GM13976 (cell line): Measurements from ENCODE around the gene CWC27.
A peak's percentile ranks its signal among the peaks of the same experiment; 100 is the strongest.

ENCODE experiments used
- DNase-seq: peaks from one replicate; pipeline ENCODE4 v3.0.0; 2012; ENCODE audit warnings: low spot score
- CTCF ChIP-seq: IDR thresholded peaks from 2 replicates; pipeline ENCODE4 v1.5.1; 2012; ENCODE audit warnings: borderline replicate concordance, mild to moderate bottlenecking; ENCODE audit not compliant: insufficient read depth; ENCODE audit errors: extremely low read depth, missing control alignments, control extremely low read depth
- in situ Hi-C: fragments of 300-500 bp; cut with MboI; formaldehyde crosslinking; loops from one replicate; pipeline ENCODE4 v1.12.0; 2022; ENCODE audit warnings: low sequenced_read_pairs, mixed read lengths, inconsistent platforms; ENCODE audit not compliant: unreplicated experiment

The CWC27 gene

DNA sequence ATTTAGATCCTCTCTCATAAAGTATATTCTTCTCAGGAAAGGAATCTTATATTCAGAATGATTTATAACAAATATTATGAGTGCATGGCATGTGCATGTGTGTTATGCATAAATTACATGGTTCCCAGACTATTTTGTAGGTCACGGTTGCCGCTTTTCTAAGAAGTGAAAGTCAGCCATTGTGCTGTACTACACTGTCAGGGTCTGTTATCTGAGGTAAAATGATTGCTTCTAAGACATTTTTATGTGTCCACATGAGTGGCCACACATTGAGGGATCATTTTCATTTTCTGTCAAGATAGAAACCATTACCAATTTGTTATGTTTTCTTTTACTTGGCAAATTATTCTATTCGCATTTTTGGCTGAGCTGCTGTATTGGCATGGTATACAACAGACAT, 210.8 kb downstream of the CWC27 start:
- DNase-seq: peak; percentile 22
- in situ Hi-C loops: no loop called here
- no peak for TF ChIP-seq CTCF

DNA sequence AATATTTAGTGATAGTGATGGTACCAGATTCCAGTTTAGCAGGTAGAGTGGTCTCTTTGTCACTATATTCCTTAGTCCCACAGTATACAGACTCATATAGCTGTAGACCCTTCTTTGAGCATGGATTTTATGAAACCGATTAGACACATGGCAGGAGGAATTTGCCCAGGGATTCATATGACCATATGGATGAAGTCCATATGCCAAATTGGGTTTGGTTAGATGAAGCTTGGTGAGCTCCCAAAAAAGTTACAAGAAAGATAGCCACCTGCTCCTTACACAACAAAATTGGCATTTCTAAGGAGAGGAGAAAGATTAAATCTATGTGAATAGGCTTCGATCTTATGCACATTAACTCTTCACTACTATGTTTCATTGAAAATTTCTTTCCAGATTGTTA, 211.4 kb downstream of the CWC27 start:
- no peak for TF ChIP-seq CTCF
- no peak for DNase-seq
- in situ Hi-C loops: no loop called here

GRCh38 chr5:64987768-64988167, 219.0 kb downstream of the CWC27 start:
- no peak for DNase-seq
- no peak for TF ChIP-seq CTCF
- in situ Hi-C loops: no loop called here

DNA sequence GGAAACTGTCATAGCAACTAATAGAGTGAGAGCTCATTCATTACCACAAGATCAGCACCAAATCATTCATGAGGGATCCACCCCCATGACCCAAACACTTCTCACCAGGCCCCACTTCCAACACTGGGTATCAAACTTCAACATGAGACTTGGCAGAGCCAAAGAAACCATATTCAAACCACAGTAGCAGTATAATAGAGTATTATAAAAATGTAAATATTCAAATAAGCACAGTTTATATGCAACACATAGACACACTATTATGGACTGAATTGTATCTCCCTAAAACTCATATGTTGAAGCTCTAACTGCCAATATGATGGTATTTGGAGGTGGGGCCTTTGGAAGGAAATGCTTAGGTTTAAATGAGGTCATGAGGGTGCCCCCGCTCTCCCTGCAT, 240.5 kb downstream of the CWC27 start:
- DNase-seq: no peak
- in situ Hi-C loops: no loop called here
- no peak for TF ChIP-seq CTCF

DNA sequence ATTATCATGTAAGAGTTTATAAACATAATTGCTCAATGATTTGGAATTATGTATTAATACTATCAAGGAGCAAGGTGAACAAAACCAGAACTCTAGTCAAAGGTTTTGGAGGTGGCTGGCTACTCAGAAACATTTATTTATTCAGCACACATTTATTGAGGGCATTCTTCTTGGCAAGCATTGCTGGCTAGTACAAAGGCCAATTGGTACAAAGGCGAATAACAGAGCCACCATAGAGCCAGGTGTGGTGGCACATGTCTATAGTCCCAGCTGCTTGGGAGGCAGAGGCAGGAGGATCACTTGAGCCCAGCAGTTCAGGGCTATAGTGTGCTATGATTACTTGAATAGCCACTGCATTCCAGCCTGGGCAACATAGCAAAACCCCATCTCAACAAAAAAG, 242.1 kb downstream of the CWC27 start:
- no peak for DNase-seq
- in situ Hi-C loops: no loop called here
- TF ChIP-seq CTCF: no peak

GRCh38 chr5:65012301-65012892, 243.7 kb downstream of the CWC27 start:
- in situ Hi-C loops: no loop called here
- no peak for DNase-seq
- TF ChIP-seq CTCF: no peak

- DNase-seq: no peak
- in situ Hi-C loops: no loop called here
These were observed 244.4 kb downstream of the CWC27 start for GRCh38 chr5:65013166-65013565.

More at GRCh38 chr5:65013166-65013565, 244.4 kb downstream of the CWC27 start:
- no peak for TF ChIP-seq CTCF
